NCI-H69 (cell line): ENCODE results near the gene CDK10.

Source experiments
- DNase-seq: peaks from one replicate; lab custom pipeline; 2025; lab: John Stamatoyannopoulos, UW

The CDK10 gene

DNA sequence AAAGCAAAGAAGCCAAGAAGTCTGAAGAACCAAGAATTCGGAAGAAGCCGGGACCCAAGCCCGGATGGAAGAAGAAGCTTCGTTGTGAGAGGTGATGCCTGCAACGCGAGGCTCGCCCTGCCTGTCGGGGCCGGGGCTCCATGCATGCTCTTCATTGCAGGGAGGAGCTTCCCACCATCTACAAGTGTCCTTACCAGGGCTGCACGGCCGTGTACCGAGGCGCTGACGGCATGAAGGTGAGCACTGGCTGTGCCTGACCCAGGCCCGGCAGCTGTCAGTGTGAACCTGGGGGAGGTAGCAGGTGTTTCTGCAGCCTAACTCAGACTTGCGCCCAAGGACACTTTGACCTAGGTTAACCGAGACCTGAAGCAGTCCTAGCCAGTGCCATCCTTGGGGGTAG lies 46.8 kb downstream of the CDK10 start:
- DNase-seq, result no peak

DNA sequence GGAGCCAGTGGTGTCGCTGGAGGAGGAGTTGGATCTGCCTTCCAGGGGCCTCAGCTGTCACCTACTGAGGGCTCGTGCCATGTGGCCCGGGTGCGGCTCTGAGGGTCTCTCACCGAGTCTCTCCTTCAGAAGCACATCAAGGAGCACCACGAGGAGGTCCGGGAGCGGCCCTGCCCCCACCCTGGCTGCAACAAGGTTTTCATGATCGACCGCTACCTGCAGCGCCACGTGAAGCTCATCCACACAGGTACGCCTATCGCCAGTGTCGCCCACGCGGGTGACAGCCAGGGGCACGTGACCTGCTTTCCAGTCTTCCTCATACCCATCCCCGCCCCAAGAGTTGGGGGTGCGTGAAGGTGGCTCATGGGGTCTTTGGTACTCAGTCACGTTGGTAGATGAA lies 47.3 kb downstream of the CDK10 start:
- DNase-seq, result no peak

DNA sequence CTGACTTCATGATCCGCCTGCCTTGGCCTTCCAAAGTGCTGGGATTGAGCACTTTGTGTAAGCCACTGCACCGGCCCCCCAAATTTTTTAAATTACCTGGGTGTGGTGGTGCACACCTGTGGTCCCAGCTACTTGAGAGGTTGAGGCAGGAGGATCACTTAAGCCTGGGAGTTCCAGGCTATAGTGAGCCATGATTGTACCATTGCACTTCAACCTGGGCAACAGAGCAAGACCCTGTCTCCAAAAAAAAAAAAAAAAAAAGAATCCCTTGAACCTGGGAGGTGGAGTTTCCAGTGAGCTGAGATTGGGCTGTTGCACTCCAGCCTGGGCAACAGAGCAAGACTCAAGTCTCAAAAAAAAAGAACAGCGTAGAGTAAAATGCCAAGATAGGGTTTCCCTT lies 50.1 kb downstream of the CDK10 start:
- DNase-seq, result no peak

DNA sequence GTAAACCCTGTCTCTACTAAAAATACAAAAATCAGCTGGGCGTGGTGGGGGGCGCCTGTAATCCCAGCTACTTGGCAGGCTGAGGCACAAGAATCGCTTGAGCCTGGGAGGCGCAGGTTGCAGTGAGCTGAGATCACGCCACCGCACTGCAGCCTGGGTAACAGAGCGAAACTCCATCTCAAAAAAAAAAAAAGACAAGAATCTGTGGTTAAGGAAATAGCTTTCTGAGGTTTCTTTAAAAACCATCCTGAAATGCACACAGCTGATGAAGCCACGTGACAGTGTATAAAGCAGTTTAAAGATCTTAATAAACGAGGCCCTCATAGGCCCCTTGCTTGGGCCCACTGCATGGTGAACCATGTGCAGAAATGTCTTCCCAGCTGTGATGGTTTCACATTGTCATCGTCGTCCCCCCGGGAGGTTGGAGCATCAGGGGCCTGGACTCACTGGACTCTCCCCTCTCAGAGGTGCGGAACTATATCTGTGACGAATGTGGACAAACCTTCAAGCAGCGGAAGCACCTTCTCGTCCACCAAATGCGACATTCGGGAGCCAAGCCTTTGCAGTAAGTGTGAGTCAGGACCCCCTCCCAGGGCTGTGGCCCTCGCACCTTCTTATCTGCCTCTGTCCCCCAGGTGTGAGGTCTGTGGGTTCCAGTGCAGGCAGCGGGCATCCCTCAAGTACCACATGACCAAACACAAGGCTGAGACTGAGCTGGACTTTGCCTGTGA lies 51.0 kb downstream of the CDK10 start:
- no peak for DNase-seq

DNA sequence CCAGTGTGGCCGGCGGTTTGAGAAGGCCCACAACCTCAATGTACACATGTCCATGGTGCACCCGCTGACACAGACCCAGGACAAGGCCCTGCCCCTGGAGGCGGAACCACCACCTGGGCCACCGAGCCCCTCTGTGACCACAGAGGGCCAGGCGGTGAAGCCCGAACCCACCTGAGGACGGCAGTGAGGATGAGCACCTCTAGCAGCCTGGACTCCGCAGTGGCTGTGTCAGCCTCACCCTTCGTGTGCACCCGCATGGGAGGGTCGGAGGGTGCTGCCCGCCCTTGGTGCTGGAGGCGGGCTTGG lies 51.5 kb downstream of the CDK10 start:
- no peak for DNase-seq

DNA sequence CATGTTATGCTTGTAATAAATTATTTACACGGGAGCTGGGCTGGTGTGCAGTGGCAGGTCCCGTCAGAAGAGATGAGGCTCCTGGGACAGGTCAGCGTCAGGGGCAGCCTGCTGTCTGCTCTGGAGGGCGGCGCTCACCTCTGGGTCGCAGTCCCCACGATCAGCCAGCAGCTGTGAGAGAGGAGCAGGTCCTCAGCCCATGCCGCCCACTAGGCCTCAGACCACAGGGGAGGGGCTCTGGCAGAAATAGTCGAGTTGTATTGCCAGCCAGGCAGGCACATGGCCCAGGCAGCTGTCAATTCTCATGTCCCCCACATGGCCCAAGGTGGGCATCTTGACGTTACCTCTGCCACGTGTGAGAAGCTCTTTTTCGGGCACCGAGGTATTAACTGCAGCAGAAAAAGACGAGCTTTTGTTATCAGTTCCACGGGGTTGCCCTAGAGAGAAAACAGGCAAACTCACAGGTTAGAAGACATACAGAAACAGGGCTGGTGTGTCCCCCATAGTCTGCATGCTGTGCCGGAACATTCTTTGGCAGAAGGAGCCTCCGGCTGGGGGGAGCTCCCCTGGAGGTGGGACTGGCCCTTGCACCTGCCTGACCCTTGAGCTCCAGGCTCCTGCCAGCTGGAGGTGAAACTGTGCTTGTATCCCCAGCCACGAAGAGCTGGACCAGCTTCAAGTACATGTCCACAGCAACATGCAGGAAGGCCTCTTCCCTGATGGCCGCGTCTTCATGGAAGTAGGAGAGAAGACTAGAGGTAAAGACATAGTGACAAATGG lies 52.2 kb downstream of the CDK10 start:
- no peak for DNase-seq

DNA sequence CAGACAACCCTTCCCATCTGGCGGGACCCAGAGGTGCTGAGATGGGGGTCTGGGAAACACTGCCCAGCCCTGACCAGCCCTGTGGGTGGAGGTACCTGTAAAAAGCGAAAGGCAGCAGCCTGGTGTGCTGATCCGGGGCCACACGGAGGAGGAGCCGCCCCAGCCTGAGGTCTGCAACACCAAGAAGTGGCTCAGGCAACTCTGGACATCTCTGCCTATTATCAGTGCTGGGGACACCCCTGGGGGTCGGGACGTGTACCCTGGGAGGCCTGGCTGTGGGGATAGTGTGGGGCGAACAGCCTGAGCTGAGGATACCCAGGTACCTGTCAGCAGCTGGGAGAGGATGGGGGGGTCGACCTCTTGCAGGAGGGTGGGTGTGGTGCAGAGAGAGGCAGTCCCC lies 52.9 kb downstream of the CDK10 start:
- no peak for DNase-seq

DNA sequence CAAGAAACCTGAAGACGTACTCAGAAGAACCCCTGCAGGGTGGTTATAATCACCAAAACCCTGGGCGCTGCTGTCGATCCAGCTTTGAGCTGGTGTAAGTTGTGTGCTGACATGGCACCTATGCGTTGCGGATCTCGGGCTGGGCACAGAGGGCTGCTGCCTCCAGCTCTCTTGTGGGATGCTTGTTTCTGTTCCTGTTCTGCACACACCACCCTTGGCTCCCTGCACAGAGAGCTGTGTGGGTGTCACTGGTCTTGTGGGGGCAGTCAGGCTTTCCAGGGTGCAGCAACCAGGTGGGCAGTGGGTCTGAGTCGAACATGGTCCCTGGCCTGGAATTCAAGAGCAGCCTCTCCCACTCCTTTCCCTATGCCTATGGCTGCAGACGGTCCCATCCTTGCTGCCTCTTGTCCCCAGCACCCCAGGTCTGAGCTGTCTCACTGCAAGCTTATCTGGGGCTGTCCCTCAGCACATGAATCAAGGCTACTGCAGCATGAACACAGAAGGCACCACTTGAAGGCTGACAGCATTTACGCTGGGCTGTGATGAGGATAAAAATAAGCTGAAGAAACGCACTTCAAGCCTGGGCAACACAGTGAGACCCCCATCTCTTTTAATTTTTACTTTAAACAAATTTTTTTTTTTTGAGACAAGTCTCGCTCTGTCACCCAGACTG lies 55.0 kb downstream of the CDK10 start:
- DNase-seq, result no peak

DNA sequence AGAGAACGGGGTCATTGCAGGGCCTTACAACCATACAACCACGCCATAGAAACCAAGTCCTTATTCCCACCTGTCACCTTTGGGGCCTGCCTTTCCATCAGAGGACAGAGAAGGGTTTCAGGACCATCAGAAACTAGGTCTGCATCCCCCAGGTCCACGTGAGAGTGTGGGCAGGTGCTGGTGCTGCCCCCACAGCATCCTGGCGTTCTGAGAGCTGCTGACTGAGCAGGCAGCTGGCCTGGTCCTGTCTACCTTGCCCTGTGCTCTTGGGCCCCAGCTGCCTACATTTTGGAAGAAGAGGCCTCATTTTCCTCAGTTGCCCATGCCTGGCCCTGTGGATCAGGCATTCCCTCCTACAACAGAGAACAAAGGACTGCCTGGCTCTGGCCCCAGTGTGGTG lies 56.5 kb downstream of the CDK10 start:
- no peak for DNase-seq

DNA sequence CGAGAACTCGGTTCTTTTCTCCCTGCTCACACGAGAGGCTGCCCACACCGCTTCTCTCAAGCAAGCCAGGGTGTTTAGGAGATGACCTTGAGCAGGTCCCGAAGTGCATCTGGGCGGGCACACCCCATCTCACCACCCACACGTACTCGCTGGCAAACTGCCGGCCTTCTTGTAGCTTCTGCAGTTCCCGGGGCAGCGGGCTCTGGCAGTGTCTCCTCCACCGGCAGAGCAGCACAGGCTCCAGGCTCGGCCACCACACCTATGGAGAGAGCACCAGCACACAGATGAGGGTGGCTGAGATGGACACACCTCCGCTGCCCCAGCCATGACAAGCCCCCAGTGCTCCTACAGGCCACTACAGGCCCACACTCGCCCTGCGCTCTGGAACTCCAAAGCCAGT lies 58.3 kb downstream of the CDK10 start:
- no peak for DNase-seq
